COLO829 (cell line): Measurements from ENCODE around the gene TRAF7.
"Not testable (repeated sequence)": the region's sequence is repeated elsewhere in the genome, so short reads cannot be mapped to it uniquely, and the experiment has no call there.

Source experiments
- DNase-seq: peaks from one replicate; pipeline ENCODE4 v3.0.0; 2012; ENCODE audit warnings: low spot score

Gene TRAF7

GRCh38 chr16:2155091-2155950, at the start of gene TRAF7:
TRAF7 (plus strand) TSS chr16:2155782; CDS start chr16:2163921, 8,139 bp downstream.
- peak; percentile 99 for DNase-seq

GRCh38 chr16:2106211-2106610, 49.4 kb upstream of the TRAF7 start:
- not testable (repeated sequence) for DNase-seq

- not testable (repeated sequence) for DNase-seq
Observed at GRCh38 chr16:2107121-2107790, 48.3 kb upstream of the TRAF7 start.

- not testable (repeated sequence) for DNase-seq
Observed at GRCh38 chr16:2107791-2108125, 47.8 kb upstream of the TRAF7 start.

- not testable (repeated sequence) for DNase-seq
Observed at GRCh38 chr16:2108446-2109270, 46.9 kb upstream of the TRAF7 start.

- DNase-seq = not testable (repeated sequence)
Observed at GRCh38 chr16:2109271-2109580, 46.4 kb upstream of the TRAF7 start.

- not testable (repeated sequence) for DNase-seq
Observed at GRCh38 chr16:2109872-2110271, 45.7 kb upstream of the TRAF7 start.

GRCh38 chr16:2110332-2111008, 45.1 kb upstream of the TRAF7 start:
- DNase-seq = not testable (repeated sequence)

GRCh38 chr16:2111009-2111353, 44.6 kb upstream of the TRAF7 start:
- not testable (repeated sequence) for DNase-seq

- not testable (repeated sequence) for DNase-seq
Observed at GRCh38 chr16:2111412-2112335, 43.9 kb upstream of the TRAF7 start.

- DNase-seq = not testable (repeated sequence)
Observed at GRCh38 chr16:2112539-2113106, 43.0 kb upstream of the TRAF7 start.

- not testable (repeated sequence) for DNase-seq
Observed at GRCh38 chr16:2114225-2114624, 41.4 kb upstream of the TRAF7 start.

GRCh38 chr16:2114885-2115590, 40.5 kb upstream of the TRAF7 start:
- not testable (repeated sequence) for DNase-seq

- no peak for DNase-seq
Observed at GRCh38 chr16:2115591-2115973, 40.0 kb upstream of the TRAF7 start.

- DNase-seq = not testable (repeated sequence)
Observed at GRCh38 chr16:2116428-2116827, 39.2 kb upstream of the TRAF7 start.

- not testable (repeated sequence) for DNase-seq
Observed at GRCh38 chr16:2117341-2117740, 38.2 kb upstream of the TRAF7 start.

- DNase-seq = not testable (repeated sequence)
Observed at GRCh38 chr16:2117960-2118722, 37.4 kb upstream of the TRAF7 start.

GRCh38 chr16:2121325-2121724, 34.3 kb upstream of the TRAF7 start:
- not testable (repeated sequence) for DNase-seq

GRCh38 chr16:2121853-2122252, 33.7 kb upstream of the TRAF7 start:
- no peak for DNase-seq
